ENCODE measurements around the gene STYXL1. TPM values are rescaled to one million over a fixed set of nuclear protein-coding genes. Genes with fewer than 3 reads are reported as not detected.

The STYXL1 gene
- total RNA-seq, 1 experiment from 2014 or later: 60.9 TPM

DNA sequence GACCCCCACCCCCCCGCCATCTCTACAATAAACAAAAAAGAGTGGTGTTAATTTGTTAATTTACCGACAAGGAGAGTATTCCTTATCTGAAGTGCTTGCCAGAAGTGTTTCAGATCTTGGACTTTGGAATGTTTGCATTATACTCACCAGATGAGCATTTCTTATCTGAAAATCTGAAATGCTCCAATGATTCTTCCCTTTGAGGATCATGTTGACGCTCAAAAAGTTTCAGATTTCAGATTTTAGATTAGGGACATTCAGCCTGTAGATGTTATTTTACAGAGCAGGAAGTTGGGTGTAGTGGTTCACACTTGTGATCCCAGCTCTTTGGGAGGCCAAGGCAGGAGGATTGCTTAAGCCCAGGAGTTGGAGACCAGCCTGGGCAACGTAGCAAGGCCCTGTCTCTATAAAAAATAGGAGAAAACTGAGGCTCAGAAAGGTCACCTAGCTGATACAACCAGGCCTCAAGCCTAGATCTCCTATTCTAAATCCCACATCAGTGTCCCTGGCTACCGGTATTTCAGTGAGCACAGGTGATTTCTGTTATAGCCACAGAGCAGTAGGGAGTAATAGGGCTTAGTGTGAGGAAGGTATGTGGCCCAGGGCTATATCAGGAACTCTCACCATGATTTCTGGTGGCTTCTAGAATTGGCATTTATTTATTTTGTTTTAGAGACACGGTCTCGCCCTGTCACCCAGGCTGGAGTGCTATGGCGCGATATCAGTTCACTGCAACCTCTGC is 88.8 kb downstream of the STYXL1 start:
- H3K36me3 ChIP-seq: peaks cover 56% of the 10 kb centered on the region
- DNase-seq: no peak

DNA sequence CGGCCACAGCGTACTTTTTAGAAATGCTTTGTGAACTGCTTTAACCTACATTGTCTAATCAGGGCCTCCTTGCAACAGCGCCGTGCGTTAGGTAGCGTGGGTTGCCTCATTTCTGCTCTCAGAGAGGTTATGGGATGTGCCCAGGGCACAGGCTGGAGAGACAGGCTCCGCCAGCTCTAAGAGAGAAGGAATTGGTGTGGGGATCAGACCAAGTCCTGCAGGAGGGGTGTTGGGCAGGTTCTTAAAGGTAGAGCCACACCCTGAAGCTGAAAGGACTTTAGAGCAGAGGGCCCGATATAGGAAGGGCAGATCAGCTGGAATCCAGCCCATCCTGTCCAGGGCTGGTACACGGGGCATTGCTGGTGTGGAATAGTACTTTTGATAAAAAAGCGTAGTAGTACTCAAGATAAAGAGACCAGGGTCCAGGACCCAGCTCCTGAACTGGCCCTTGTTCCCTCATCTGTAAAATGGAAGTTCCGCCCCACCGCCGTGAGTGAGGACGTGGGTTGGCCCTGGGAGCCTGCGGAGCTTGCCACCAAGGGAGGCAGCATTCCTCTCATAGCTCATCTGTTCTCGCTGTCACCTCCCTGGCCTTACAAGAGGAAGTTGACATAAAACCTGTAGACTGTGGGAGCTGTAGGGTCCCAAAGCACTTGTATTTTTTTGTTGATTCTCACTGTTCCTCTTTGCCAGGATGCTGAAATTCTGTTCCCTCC is 90.6 kb downstream of the STYXL1 start:
- H3K4me3 ChIP-seq: no peak overlapping the region
- H3K36me3 ChIP-seq: peaks cover 58% of the 10 kb centered on the region
- H3K4me1 ChIP-seq: no peaks in the 10 kb centered on the region
- H3K27me3 ChIP-seq: no peaks in the 10 kb centered on the region
- no peaks in the 10 kb centered on the region for H3K9me3 ChIP-seq (replicated peaks)
- no peak for DNase-seq
- no peak overlapping the region for H3K27ac ChIP-seq

More for the DNA sequence above, 88.8 kb downstream of the STYXL1 start:
- Histone ChIP-seq H3K9me3 (replicated peaks) (no peaks in the 10 kb centered on the region), H3K27me3 (no peaks in the 10 kb centered on the region), H3K27ac (no peak overlapping the region), H3K4me1 (no peaks in the 10 kb centered on the region), H3K4me3 (no peak overlapping the region)

DNA sequence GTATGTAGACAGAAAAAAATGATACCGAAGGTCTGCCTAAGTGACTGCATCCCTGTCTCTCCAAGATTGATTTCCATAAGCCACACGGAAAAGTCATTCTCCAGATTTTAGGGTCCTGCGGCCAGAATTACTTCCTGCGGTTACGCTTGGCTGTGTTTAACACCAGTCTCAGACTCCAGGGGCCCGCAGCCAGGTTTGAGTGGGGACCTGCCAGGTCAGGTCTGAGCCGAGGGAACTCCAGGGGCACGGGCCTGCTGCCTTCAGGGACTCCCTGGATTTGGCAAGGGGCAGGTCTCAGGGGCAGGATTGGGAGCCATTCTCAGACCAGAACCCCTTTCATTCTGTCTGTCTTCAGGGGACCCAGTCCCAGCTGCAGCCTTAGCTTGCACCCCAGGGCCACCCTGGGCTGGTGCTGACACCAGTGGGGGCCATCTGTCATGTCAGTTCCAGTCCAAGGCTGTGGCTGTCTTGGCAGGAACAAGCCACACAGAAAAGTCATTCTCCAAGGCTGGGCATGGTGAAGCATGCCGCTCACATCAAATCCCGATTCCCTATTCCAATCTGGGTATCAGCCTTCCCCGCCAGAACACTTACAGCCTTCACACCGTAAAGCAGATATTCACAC is 92.4 kb downstream of the STYXL1 start:
- no peak overlapping the region for H3K27ac ChIP-seq
- no peaks in the 10 kb centered on the region for H3K9me3 ChIP-seq (replicated peaks)
- no peak overlapping the region for H3K4me3 ChIP-seq
- no peaks in the 10 kb centered on the region; the same call in 1 of the 2 replicates for H3K4me1 ChIP-seq
- DNase-seq: no peak
- peaks cover 58% of the 10 kb centered on the region for H3K36me3 ChIP-seq
- no peaks in the 10 kb centered on the region for H3K27me3 ChIP-seq

DNA sequence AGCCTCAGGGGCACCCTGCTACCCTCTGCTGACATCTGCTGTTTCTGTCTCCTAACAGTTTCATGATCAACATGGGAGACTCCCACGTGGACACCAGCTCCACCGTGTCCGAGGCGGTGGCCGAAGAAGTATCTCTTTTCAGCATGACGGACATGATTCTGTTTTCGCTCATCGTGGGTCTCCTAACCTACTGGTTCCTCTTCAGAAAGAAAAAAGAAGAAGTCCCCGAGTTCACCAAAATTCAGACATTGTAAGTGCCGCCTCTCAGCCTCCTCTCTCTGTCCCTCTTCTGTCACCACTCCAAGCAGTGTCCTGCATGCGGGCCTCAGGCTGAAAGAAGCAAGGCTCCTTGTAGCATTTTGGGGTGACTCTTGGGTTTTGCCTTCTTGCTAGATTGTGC is 93.9 kb downstream of the STYXL1 start:
- DNase-seq: no peak
- Histone ChIP-seq H3K4me3 (no peak overlapping the region), H3K27me3 (no peaks in the 10 kb centered on the region), H3K36me3 (peaks cover 50% of the 10 kb centered on the region), H3K9me3 (replicated peaks) (no peaks in the 10 kb centered on the region), H3K4me1 (no peaks in the 10 kb centered on the region; the same call in 1 of the 2 replicates), H3K27ac (no peak overlapping the region)

DNA sequence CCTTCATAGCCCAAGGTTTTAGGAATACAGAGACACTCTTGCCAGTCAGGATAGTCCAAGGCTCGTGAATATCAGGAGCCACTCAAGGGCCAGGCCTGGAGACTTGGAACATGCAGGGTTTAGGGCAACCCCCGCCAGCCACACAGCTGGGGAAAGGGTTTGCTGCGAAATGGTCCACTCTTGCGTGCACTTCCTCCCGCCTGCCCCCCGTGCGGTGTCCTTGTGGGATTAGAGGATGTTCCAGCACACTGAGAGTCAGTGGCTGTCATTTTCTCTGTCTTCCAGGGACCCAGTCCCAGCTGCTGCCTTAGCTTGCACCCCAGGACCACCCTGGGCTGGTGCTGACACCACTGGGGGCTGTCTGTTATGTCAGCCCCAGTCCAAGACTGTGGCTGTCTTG is 94.4 kb downstream of the STYXL1 start:
- no peaks in the 10 kb centered on the region for H3K27me3 ChIP-seq
- H3K9me3 ChIP-seq (replicated peaks): no peaks in the 10 kb centered on the region
- no peaks in the 10 kb centered on the region; the same call in 1 of the 2 replicates for H3K4me1 ChIP-seq
- DNase-seq: no peak
- H3K4me3 ChIP-seq: no peak overlapping the region
- H3K27ac ChIP-seq: no peak overlapping the region
- H3K36me3 ChIP-seq: peaks cover 45% of the 10 kb centered on the region

DNA sequence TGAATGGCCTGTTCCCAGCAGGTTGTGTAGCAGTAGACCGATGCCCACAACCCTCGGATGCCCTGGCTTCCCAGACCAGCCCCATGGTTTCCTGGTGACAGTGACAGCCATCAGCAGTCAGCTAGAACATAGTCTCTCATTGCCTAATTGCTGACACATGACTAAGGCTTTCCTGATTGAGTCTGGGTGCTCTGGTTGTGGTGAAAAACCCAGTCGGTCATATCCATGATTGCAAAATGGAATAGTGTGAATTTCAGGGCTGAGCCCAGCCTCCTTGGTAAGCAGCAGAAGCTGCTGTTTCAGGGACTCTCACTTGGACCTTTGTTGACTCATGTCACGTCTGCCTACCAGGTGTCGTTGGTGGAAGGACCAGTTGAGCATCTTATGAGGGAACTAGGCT is 96.3 kb downstream of the STYXL1 start:
- Histone ChIP-seq H3K27me3 (no peaks in the 10 kb centered on the region), H3K27ac (no peak overlapping the region), H3K4me1 (no peaks in the 10 kb centered on the region; the same call in 1 of the 2 replicates), H3K9me3 (replicated peaks) (no peaks in the 10 kb centered on the region), H3K36me3 (peaks cover 31% of the 10 kb centered on the region), H3K4me3 (no peak overlapping the region)
- no peak for DNase-seq

DNA sequence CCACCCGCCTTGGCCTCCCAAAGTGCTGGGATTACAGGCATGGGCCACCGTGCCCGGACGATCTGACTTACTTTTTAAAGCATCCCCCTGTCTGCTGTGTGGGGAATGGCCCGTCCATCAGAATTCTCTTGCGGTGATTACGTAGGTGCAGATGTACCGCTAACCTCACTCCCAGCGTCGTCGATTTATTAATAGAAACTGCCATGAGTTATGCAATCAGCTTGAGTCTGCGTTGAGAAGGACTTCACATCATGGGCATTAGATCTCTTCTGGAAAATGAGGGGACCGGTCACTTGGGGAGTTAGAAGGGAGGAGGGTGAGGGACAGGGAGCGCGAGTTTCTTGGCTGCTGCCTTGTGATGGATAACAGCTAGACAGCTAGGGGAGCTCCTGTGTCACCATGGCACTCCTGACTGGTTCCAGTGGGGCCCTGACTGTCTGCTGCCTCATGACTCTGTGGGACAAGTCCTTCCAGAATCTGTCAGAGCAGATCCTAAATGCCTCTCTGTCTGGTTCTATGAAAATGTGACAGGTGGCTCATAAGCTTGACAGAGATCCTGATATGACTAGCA is 97.6 kb downstream of the STYXL1 start:
- no peaks in the 10 kb centered on the region for H3K27me3 ChIP-seq
- no peak overlapping the region for H3K27ac ChIP-seq
- no peak for DNase-seq
- H3K4me1 ChIP-seq: no peaks in the 10 kb centered on the region; the same call in 1 of the 2 replicates
- H3K36me3 ChIP-seq: peaks cover 18% of the 10 kb centered on the region
- no peaks in the 10 kb centered on the region for H3K9me3 ChIP-seq (replicated peaks)
- H3K4me3 ChIP-seq: no peak overlapping the region

DNA sequence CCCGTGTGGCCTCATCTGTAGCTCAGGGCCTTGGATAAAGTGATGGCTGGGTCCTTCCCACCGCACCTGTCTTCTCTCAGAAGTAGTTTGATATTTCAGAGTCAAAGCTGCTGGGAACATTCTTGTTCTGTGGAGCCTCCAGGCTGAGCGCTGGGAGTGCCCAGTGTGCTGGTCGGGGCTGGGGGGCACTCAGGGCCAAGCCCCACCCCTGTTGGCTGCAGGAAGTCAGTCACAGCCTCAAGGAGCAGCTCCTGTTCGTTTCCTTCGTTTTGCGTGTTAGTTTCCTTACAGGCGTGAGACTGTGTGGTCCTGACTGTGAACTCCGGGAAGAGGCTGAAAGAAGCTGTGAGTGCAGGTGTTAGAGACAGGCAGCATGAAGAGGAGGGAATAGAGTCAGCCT is 99.6 kb downstream of the STYXL1 start:
- no peak overlapping the region for H3K4me3 ChIP-seq
- no peak for DNase-seq
- H3K27ac ChIP-seq: no peak overlapping the region
- no peaks in the 10 kb centered on the region; the same call in 1 of the 2 replicates for H3K4me1 ChIP-seq
- no peaks in the 10 kb centered on the region for H3K9me3 ChIP-seq (replicated peaks)
- H3K36me3 ChIP-seq: peaks cover 9% of the 10 kb centered on the region; the same call in 1 of the 2 replicates
- H3K27me3 ChIP-seq: no peaks in the 10 kb centered on the region

Other genes starting within 250 kb of the STYXL1 start
- 0.35 TPM in 1 of 2 replicates, not detected in the other for gene CCL24, start 234.2 kb downstream of the STYXL1 start, total RNA-seq (2014; rRNA removed; shearing (Covaris generic))
- gene RHBDD2, start 169.0 kb downstream of the STYXL1 start, total RNA-seq (2014; rRNA removed; shearing (Covaris generic)): 49.3 and 50.6 TPM in 2 replicates
- gene POR, start 132.8 kb downstream of the STYXL1 start, total RNA-seq (2014; rRNA removed; shearing (Covaris generic)): 106 and 109 TPM in 2 replicates
- 14.0 and 21.2 TPM in 2 replicates for gene TMEM120A, start 53.4 kb downstream of the STYXL1 start, total RNA-seq (2014; rRNA removed; shearing (Covaris generic))
- gene MDH2, start 106 bp upstream of the STYXL1 start, total RNA-seq (2014; rRNA removed; shearing (Covaris generic)): 160 and 168 TPM in 2 replicates
- gene SRRM3, start 153.9 kb upstream of the STYXL1 start, total RNA-seq (2014; rRNA removed; shearing (Covaris generic)): 0.43 and 0.51 TPM in 2 replicates

All from SJCRH30 (cell line).